HepG2 (cell line): ENCODE data around the gene C2orf81. TPM values are rescaled to one million over a fixed set of nuclear protein-coding genes. Genes with fewer than 3 reads are reported as not detected.

Experiments
- BCL6 ChIP-seq: IDR thresholded peaks from 2 replicates; pipeline ENCODE4 v1.6.1; 2016; ENCODE audit warnings: missing genetic modification reagents, missing compliant biosample characterization
- FOXJ3 ChIP-seq: sonication (generic); formaldehyde crosslinking; IDR thresholded peaks from 2 replicates; pipeline ENCODE4 v1.4.0; 2020; ENCODE audit warnings: missing genetic modification reagents, mild to moderate bottlenecking, borderline replicate concordance
- GLMP ChIP-seq: sonication (generic); formaldehyde crosslinking; IDR thresholded peaks from 2 replicates; pipeline ENCODE4 v1.9.0; 2021; ENCODE audit warnings: missing genetic modification reagents, mild to moderate bottlenecking, borderline replicate concordance
- GMEB1 ChIP-seq: sonication (generic); formaldehyde crosslinking; IDR thresholded peaks from 2 replicates; pipeline ENCODE4 v1.5.1; 2020; ENCODE audit warnings: missing genetic modification reagents, mild to moderate bottlenecking, borderline replicate concordance
- HMGXB4 ChIP-seq, 2 experiments: sonication (generic) in 1 of 2; formaldehyde crosslinking in 1 of 2; IDR thresholded peaks; 2 replicates each; pipeline versions ENCODE4 v1.4.0 to v1.6.1; 2018 to 2020; ENCODE audit warnings: missing genetic modification reagents in 2 of 2, borderline replicate concordance in 1 of 2, low read depth in 1 of 2, mild to moderate bottlenecking in 1 of 2, missing biosample characterization in 1 of 2
- HNF1A ChIP-seq, 2 experiments: sonication (generic) in 1 of 2; formaldehyde crosslinking in 1 of 2; IDR thresholded peaks; 2 replicates each; pipeline versions ENCODE4 v1.4.0 to v1.6.1; 2016 to 2020; ENCODE audit warnings: borderline replicate concordance in 1 of 2, low read depth in 1 of 2, mild to moderate bottlenecking in 1 of 2, missing genetic modification reagents in 1 of 2
- HNF4G ChIP-seq, 2 experiments: sonication (generic) in 1 of 2; formaldehyde crosslinking in 1 of 2; IDR thresholded peaks; 2 replicates each; pipeline versions ENCODE4 v1.4.0 to v1.6.1; 2011 to 2020; ENCODE audit warnings: borderline replicate concordance in 2 of 2, low read depth in 2 of 2, mild to moderate bottlenecking in 2 of 2, low read length in 1 of 2, missing genetic modification reagents in 1 of 2, moderate library complexity in 1 of 2
- PRDM15 ChIP-seq: sonication (generic); formaldehyde crosslinking; IDR thresholded peaks from 2 replicates; pipeline ENCODE4 v1.4.0; 2020; ENCODE audit warnings: missing genetic modification reagents
- ZNF20 ChIP-seq: sonication (generic); formaldehyde crosslinking; IDR thresholded peaks from 2 replicates; pipeline ENCODE4 v1.4.0; 2020; ENCODE audit warnings: mild to moderate bottlenecking, moderate library complexity, missing genetic modification reagents
- ZNF431 ChIP-seq: sonication (generic); formaldehyde crosslinking; IDR thresholded peaks from 2 replicates; pipeline ENCODE4 v1.9.0; 2022; ENCODE audit warnings: missing genetic modification reagents, low read depth, mild to moderate bottlenecking, borderline replicate concordance
- ZNF569 ChIP-seq: sonication (generic); formaldehyde crosslinking; IDR thresholded peaks from 2 replicates; pipeline ENCODE4 v1.5.0; 2020; ENCODE audit warnings: mild to moderate bottlenecking, missing genetic modification reagents, moderate library complexity, borderline replicate concordance
- polyA plus RNA-seq, 8 experiments: library from polyadenylated mRNA; depleted of rRNA in 3 of 8; stranded (reverse) in 7 of 8; unstranded in 1 of 8; fragments of >200 nt; fragmentation: Illumina TruSeq in 4 of 8; extraction: Trizol in 4 of 8; gene quantifications; 2 replicates each; pipeline versions ENCODE4 v1.2.1 to v1.2.3, GENCODE V29; 2011 to 2016; ENCODE audit warnings: low read depth in 4 of 8, missing spikeins in 1 of 8, mixed read lengths in 1 of 8; ENCODE audit not compliant: insufficient read depth in 1 of 8
- total RNA-seq, 5 experiments: library from RNA; depleted of rRNA; stranded (reverse); fragments of >200 nt; fragmentation: Illumina TruSeq; extraction: Trizol; gene quantifications; 2 replicates each; pipeline ENCODE4 v1.2.3, GENCODE V29; 2016; ENCODE audit warnings: low read depth in 1 of 5

Gene C2orf81
- total and polyA plus RNA-seq, 2 of the 13 experiments (the other 11 are each of a cell fraction or from before 2014, with no cell fraction given): 0.15 to 0.17 TPM

GRCh38 chr2:74391580-74392448, 29.6 kb downstream of the C2orf81 start (continued):
- TF ChIP-seq GLMP (CRISPR knock-in tag) (no peak), ZNF20 (CRISPR knock-in tag) (no peak), HNF4G (IDR thresholded peaks at IDR 0.05; ENCODE audit: borderline replicate concordance, low read depth, low read length) (no peak), HNF4G (CRISPR knock-in tag; IDR thresholded peaks at IDR 0.05; ENCODE audit: borderline replicate concordance, low read depth) (no peak; the same call in 1 of the 2 replicates), PRDM15 (CRISPR knock-in tag) (no peak), HMGXB4 (CRISPR knock-in tag; IDR thresholded peaks at IDR 0.05; ENCODE audit: borderline replicate concordance in 1 of 2, low read depth in 1 of 2) (peak; percentile 95 to 96), HNF1A (IDR thresholded peaks at IDR 0.05; ENCODE audit: low read depth) (no peak), HNF1A (CRISPR knock-in tag; IDR thresholded peaks at IDR 0.05; ENCODE audit: borderline replicate concordance) (no peak), BCL6 (peak; percentile 60; the same call in 1 of the 2 replicates), FOXJ3 (CRISPR knock-in tag) (no peak), GMEB1 (CRISPR knock-in tag) (peak; percentile 63), ZNF569 (CRISPR knock-in tag) (no peak), ZNF431 (CRISPR knock-in tag) (no peak)
